Gastrocnemius medialis (tissue), 4 donors: ENCODE data around the gene CCDC81. TPM values are rescaled to one million over a fixed set of nuclear protein-coding genes. Genes with fewer than 3 reads are reported as not detected.
A peak's percentile ranks its signal among the peaks of the same experiment; 100 is the strongest.

ENCODE experiments used
- ATAC-seq, 2 donors: fragments of 150-250 bp; one replicate each; pipeline ENCODE4 v1.9.1; 2016
- DNase-seq, 2 donors: peaks; one replicate each; pipeline ENCODE4 v3.0.0-alpha.2; 2019
- H3K27ac ChIP-seq, 4 donors: fragments of 200-600 bp; sonication (generic); 1 replicate in 1 of 4; 2 replicates in 3 of 4; pipeline ENCODE4 v1.5.1; 2016 to 2018; ENCODE audit warnings: mild to moderate bottlenecking in 2 of 4, moderate library complexity in 1 of 4
- H3K27me3 ChIP-seq, 3 donors: fragments of 200-600 bp; sonication (generic) in 2 of 3; 1 replicate in 1 of 3; 2 replicates in 2 of 3; pipeline versions ENCODE4 v1.5.1 to v1.6.0; 2016 to 2019; ENCODE audit warnings: mild to moderate bottlenecking in 1 of 3, moderate library complexity in 1 of 3
- H3K36me3 ChIP-seq, 2 donors: fragments of 200-600 bp; sonication (generic) in 1 of 2; one replicate each; pipeline ENCODE4 v1.5.1; 2017 to 2018
- H3K4me1 ChIP-seq, 2 donors: fragments of 200-600 bp; sonication (generic) in 1 of 2; one replicate each; pipeline ENCODE4 v1.5.1; 2016 to 2017; ENCODE audit warnings: mild to moderate bottlenecking in 2 of 2
- H3K4me3 ChIP-seq, 4 donors: fragments of 200-600 bp; sonication (generic) in 3 of 4; 1 replicate in 1 of 4; 2 replicates in 3 of 4; pipeline ENCODE4 v1.5.1; 2016 to 2019; ENCODE audit warnings: mild to moderate bottlenecking in 2 of 4
- H3K9me3 ChIP-seq, 3 donors: fragments of 200-600 bp; sonication (generic) in 2 of 3; 1 replicate in 1 of 3; 2 replicates in 2 of 3; pipeline ENCODE4 v1.5.1; 2016 to 2019
- CTCF ChIP-seq, 5 experiments: fragments of 450-650 bp in 3 of 5; fragments of 200-600 bp in 2 of 5; sonication (generic) in 2 of 5; IDR thresholded peaks in 4 of 5; conservative IDR thresholded peaks in 1 of 5; 1 replicate in 4 of 5; 2 replicates in 1 of 5; pipeline ENCODE4 v1.5.1; 2016 to 2019; ENCODE audit warnings: antibody characterized with exemption in 5 of 5, mild to moderate bottlenecking in 3 of 5, moderate library complexity in 3 of 5
- POLR2A ChIP-seq, 2 donors: fragments of 450-650 bp; IDR thresholded peaks; one replicate each; pipeline ENCODE4 v1.6.1; 2017; ENCODE audit warnings: antibody characterized with exemption in 2 of 2, mild to moderate bottlenecking in 2 of 2, moderate library complexity in 2 of 2
- in situ Hi-C, 4 donors: fragments of 200-750 bp; cut with MboI; loops; one replicate each; pipeline versions ENCODE4 v1.15.0 to v1.8.0; 2017; ENCODE audit warnings: low sequenced_read_pairs in 4 of 4
- intact Hi-C: fragments of 100-400 bp; cut with DNase I; formaldehyde crosslinking; loops from one replicate; pipeline ENCODE4 v1.15.1; 2023; ENCODE audit warnings: low total_unique reads
- total RNA-seq, 4 donors: library from RNA; depleted of rRNA; stranded (reverse); fragments of >200 nt; gene quantifications; one replicate each; pipeline versions ENCODE4 v1.1.0 to v1.2.3, GENCODE V29; 2016

Gene CCDC81
- total RNA-seq, 4 donors from 2014 or later = 0.22 TPM; not detected in 3

GRCh38 chr11:86365546-86365945, 9.1 kb upstream of the CCDC81 start:
- Histone ChIP-seq H3K4me3 (no peak overlapping the region), H3K27ac (no peak overlapping the region), H3K27me3 (no peaks in the 10 kb centered on the region), H3K36me3 (no peaks in the 10 kb centered on the region), H3K9me3 (no peaks in the 10 kb centered on the region), H3K4me1 (peaks cover 0 to 6% of the 10 kb centered on the region in 2 donors)
- in situ Hi-C loops = no loop called here
- intact Hi-C loops = no loop called here
- no peak for TF ChIP-seq CTCF (IDR thresholded peaks at IDR 0.05 in 4 of 5, conservative IDR thresholded peaks at IDR 0.05 in 1 of 5)
- DNase-seq (no peak), ATAC-seq (no peak)

- intact Hi-C loops (no loop called here), in situ Hi-C loops (no loop called here)
- no peak overlapping the region for H3K27ac ChIP-seq
- H3K36me3 ChIP-seq = no peaks in the 10 kb centered on the region
- H3K27me3 ChIP-seq = no peaks in the 10 kb centered on the region
- no peak for ATAC-seq
- peaks cover 0 to 6% of the 10 kb centered on the region in 2 donors for H3K4me1 ChIP-seq
- no peaks in the 10 kb centered on the region for H3K9me3 ChIP-seq
- H3K4me3 ChIP-seq = no peak overlapping the region
- no peak for DNase-seq
- TF ChIP-seq POLR2A (IDR thresholded peaks at IDR 0.05) = no peak
- TF ChIP-seq CTCF (IDR thresholded peaks at IDR 0.05 in 4 of 5, conservative IDR thresholded peaks at IDR 0.05 in 1 of 5) = no peak
Observed at GRCh38 chr11:86369668-86370067, 5.0 kb upstream of the CCDC81 start.

- Histone ChIP-seq H3K4me3 (no peak overlapping the region), H3K4me1 (peaks cover 0 to 6% of the 10 kb centered on the region in 2 donors), H3K27me3 (no peaks in the 10 kb centered on the region), H3K27ac (no peak overlapping the region), H3K9me3 (no peaks in the 10 kb centered on the region), H3K36me3 (no peaks in the 10 kb centered on the region)
- peak in 1 of 2 donors; percentile 39 for ATAC-seq
- intact Hi-C loops = no loop called here
- no peak for TF ChIP-seq CTCF (IDR thresholded peaks at IDR 0.05 in 4 of 5, conservative IDR thresholded peaks at IDR 0.05 in 1 of 5)
- no peak for TF ChIP-seq POLR2A (IDR thresholded peaks at IDR 0.05)
- in situ Hi-C loops = no loop called here
- DNase-seq = no peak
Observed at GRCh38 chr11:86370171-86370570, 4.5 kb upstream of the CCDC81 start.

GRCh38 chr11:86370922-86371594, 3.6 kb upstream of the CCDC81 start:
- no peak for DNase-seq
- intact Hi-C loops = no loop called here
- H3K27ac ChIP-seq = no peak overlapping the region
- ATAC-seq = no peak
- H3K36me3 ChIP-seq = no peaks in the 10 kb centered on the region
- TF ChIP-seq POLR2A (IDR thresholded peaks at IDR 0.05) (no peak), CTCF (IDR thresholded peaks at IDR 0.05 in 4 of 5, conservative IDR thresholded peaks at IDR 0.05 in 1 of 5) (no peak)
- H3K9me3 ChIP-seq = no peaks in the 10 kb centered on the region
- in situ Hi-C loops = no loop called here
- no peak overlapping the region for H3K4me3 ChIP-seq
- no peaks in the 10 kb centered on the region for H3K27me3 ChIP-seq
- H3K4me1 ChIP-seq = peaks cover 0 to 6% of the 10 kb centered on the region in 2 donors

- no peaks in the 10 kb centered on the region for H3K9me3 ChIP-seq
- DNase-seq (no peak), ATAC-seq (no peak)
- intact Hi-C loops (no loop called here), in situ Hi-C loops (no loop called here)
- H3K27me3 ChIP-seq = no peaks in the 10 kb centered on the region
- H3K36me3 ChIP-seq = no peaks in the 10 kb centered on the region
- no peak overlapping the region for H3K27ac ChIP-seq
- H3K4me3 ChIP-seq = no peak overlapping the region
- peaks cover 0 to 6% of the 10 kb centered on the region in 2 donors for H3K4me1 ChIP-seq
- TF ChIP-seq CTCF (IDR thresholded peaks at IDR 0.05 in 4 of 5, conservative IDR thresholded peaks at IDR 0.05 in 1 of 5) (no peak), POLR2A (IDR thresholded peaks at IDR 0.05) (no peak)
Observed at GRCh38 chr11:86372041-86372440, 2.6 kb upstream of the CCDC81 start.
